HepG2 (cell line): ENCODE data around the gene NOL12. TPM values are rescaled to one million over a fixed set of nuclear protein-coding genes. Genes with fewer than 3 reads are reported as not detected.

ENCODE experiments used
- AHR ChIP-seq: IDR thresholded peaks from 2 replicates; pipeline ENCODE4 v1.6.1; 2018; ENCODE audit warnings: missing genetic modification reagents, missing compliant biosample characterization
- ARNT ChIP-seq: fragments of 450-650 bp; IDR thresholded peaks from 2 replicates; pipeline ENCODE4 v1.6.1; 2017
- CREB1 ChIP-seq, 2 experiments: fragments of 450-650 bp in 1 of 2; IDR thresholded peaks; 2 replicates each; pipeline ENCODE4 v1.6.1; 2016 to 2017; ENCODE audit warnings: control low read depth in 1 of 2, mild to moderate bottlenecking in 1 of 2, missing compliant biosample characterization in 1 of 2, missing genetic modification characterization in 1 of 2
- GATAD2A ChIP-seq: IDR thresholded peaks from 2 replicates; pipeline ENCODE4 v1.6.1; 2016
- KLF16 ChIP-seq, 2 experiments: sonication (generic) in 1 of 2; formaldehyde crosslinking in 1 of 2; IDR thresholded peaks; 2 replicates each; pipeline versions ENCODE4 v1.6.1 to v1.8.0; 2016 to 2023; ENCODE audit warnings: missing genetic modification reagents in 2 of 2, missing compliant biosample characterization in 1 of 2
- KMT2B ChIP-seq: IDR thresholded peaks from 2 replicates; pipeline ENCODE4 v1.6.1; 2016; ENCODE audit warnings: missing genetic modification reagents, missing compliant biosample characterization
- MBNL3 ChIP-seq: fragments of 250-450 bp; sonication (Bioruptor Pico); conservative IDR thresholded peaks from 2 replicates; pipeline ENCODE4 v1.8.0; 2022; ENCODE audit warnings: mild to moderate bottlenecking, inconsistent platforms
- PAWR ChIP-seq: sonication (generic); formaldehyde crosslinking; IDR thresholded peaks from 2 replicates; pipeline ENCODE4 v1.4.0; 2020; ENCODE audit warnings: missing genetic modification reagents, mild to moderate bottlenecking, borderline replicate concordance
- PHF21A ChIP-seq: sonication (generic); formaldehyde crosslinking; IDR thresholded peaks from 2 replicates; pipeline ENCODE4 v1.5.0; 2020; ENCODE audit warnings: mild to moderate bottlenecking, missing genetic modification reagents
- PRPF4 ChIP-seq: fragments of 200-400 bp; formaldehyde crosslinking; IDR thresholded peaks from 2 replicates; pipeline ENCODE4 v1.6.1; 2016; ENCODE audit warnings: low read length, low read depth; ENCODE audit not compliant: poor library complexity, severe bottlenecking
- SNAI1 ChIP-seq: sonication (generic); formaldehyde crosslinking; IDR thresholded peaks from 2 replicates; pipeline ENCODE4 v1.5.0; 2020; ENCODE audit warnings: mild to moderate bottlenecking, missing genetic modification reagents, borderline replicate concordance
- THAP9 ChIP-seq: sonication (generic); formaldehyde crosslinking; IDR thresholded peaks from 2 replicates; pipeline ENCODE4; 2020; ENCODE audit warnings: missing genetic modification reagents, mild to moderate bottlenecking, borderline replicate concordance
- U2AF2 ChIP-seq: fragments of 200-400 bp; formaldehyde crosslinking; IDR thresholded peaks from 2 replicates; pipeline ENCODE4 v1.6.1; 2017; ENCODE audit warnings: low read depth, mild to moderate bottlenecking, low read length
- ZNF10 ChIP-seq: sonication (generic); formaldehyde crosslinking; IDR thresholded peaks from 2 replicates; pipeline ENCODE4 v1.4.0; 2020; ENCODE audit warnings: mild to moderate bottlenecking, low read depth, missing genetic modification reagents, borderline replicate concordance
- ZNF235 ChIP-seq: sonication (generic); formaldehyde crosslinking; IDR thresholded peaks from 2 replicates; pipeline ENCODE4 v1.8.1; 2023; ENCODE audit warnings: mild to moderate bottlenecking, missing genetic modification reagents, borderline replicate concordance
- ZNF577 ChIP-seq: sonication (generic); formaldehyde crosslinking; IDR thresholded peaks from 2 replicates; pipeline ENCODE4 v1.4.0; 2020; ENCODE audit warnings: mild to moderate bottlenecking, low read depth, missing genetic modification reagents, borderline replicate concordance
- ZNF674 ChIP-seq: sonication (generic); formaldehyde crosslinking; IDR thresholded peaks from 2 replicates; pipeline ENCODE4 v1.5.0; 2020; ENCODE audit warnings: low read depth, mild to moderate bottlenecking, missing genetic modification reagents
- ZNF713 ChIP-seq: sonication (generic); formaldehyde crosslinking; IDR thresholded peaks from 2 replicates; pipeline ENCODE4 v1.4.0; 2020; ENCODE audit warnings: mild to moderate bottlenecking, missing genetic modification reagents
- polyA plus RNA-seq, 8 experiments: library from polyadenylated mRNA; depleted of rRNA in 3 of 8; stranded (reverse) in 7 of 8; unstranded in 1 of 8; fragments of >200 nt; fragmentation: Illumina TruSeq in 4 of 8; extraction: Trizol in 4 of 8; gene quantifications; 2 replicates each; pipeline versions ENCODE4 v1.2.1 to v1.2.3, GENCODE V29; 2011 to 2016; ENCODE audit warnings: low read depth in 4 of 8, missing spikeins in 1 of 8, mixed read lengths in 1 of 8; ENCODE audit not compliant: insufficient read depth in 1 of 8
- total RNA-seq, 5 experiments: library from RNA; depleted of rRNA; stranded (reverse); fragments of >200 nt; fragmentation: Illumina TruSeq; extraction: Trizol; gene quantifications; 2 replicates each; pipeline ENCODE4 v1.2.3, GENCODE V29; 2016; ENCODE audit warnings: low read depth in 1 of 5
- TF ChIP-seq, protein P1 (sequence below): sonication (generic); formaldehyde crosslinking; IDR thresholded peaks from 2 replicates; pipeline ENCODE4 v1.5.1; 2020; ENCODE audit warnings: missing genetic modification reagents, mild to moderate bottlenecking, borderline replicate concordance
- TF ChIP-seq, protein P2 (sequence below): sonication (generic); formaldehyde crosslinking; IDR thresholded peaks from 2 replicates; pipeline ENCODE4 v1.5.0; 2020; ENCODE audit warnings: mild to moderate bottlenecking, missing genetic modification reagents, borderline replicate concordance

The NOL12 gene
- total and polyA plus RNA-seq, 2 of the 13 experiments (the other 11 are each of a cell fraction or from before 2014, with no cell fraction given), result 14.3 to 31.4 TPM

DNA sequence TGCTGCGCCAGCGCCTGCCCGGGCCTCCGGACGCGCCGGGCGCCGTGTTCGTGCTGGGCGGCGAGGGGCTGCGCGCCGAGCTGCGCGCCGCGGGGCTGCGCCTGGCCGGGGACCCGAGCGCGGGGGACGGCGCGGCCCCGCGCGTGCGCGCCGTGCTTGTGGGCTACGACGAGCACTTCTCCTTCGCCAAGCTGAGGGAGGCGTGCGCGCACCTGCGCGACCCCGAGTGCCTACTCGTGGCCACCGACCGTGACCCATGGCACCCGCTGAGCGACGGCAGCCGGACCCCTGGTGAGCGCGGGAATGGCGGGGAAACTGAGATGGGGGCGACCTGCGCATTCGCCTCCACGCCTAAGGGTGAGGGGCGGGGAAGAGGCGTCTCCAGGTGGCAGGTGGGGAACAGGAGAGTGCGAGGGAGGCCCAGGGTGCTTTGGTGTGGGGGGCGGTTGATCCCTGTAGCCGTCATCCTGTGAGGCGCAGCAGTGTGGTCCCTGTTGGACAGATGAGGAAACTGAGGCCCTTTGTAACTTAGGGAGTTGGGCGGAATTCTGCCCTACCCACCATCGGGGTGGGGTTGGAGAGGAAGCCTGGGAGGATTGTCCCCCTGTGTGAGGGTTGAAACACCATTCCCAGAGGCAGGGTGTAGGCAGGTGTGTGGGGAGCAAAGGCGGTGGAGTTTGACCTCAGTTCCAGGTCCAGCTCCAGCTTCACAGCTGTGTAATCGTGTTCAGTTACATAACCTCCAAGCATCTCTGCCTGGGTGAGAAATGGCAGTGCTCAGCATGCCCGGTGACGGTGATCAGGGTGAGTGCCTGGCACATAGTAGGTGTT lies 26.9 kb upstream of the NOL12 start (continued):
- TF ChIP-seq ZNF577 (no peak), AHR (CRISPR knock-in tag) (no peak), PHF21A (CRISPR knock-in tag) (peak; percentile 60), SNAI1 (CRISPR knock-in tag) (peak; percentile 76; the same call in 1 of the 2 replicates), KMT2B (CRISPR knock-in tag) (no peak; the same call in 1 of the 2 replicates), MBNL3 (no peak), U2AF2 (no peak), ZNF10 (CRISPR knock-in tag) (no peak), PAWR (CRISPR knock-in tag) (no peak), KLF16 (CRISPR knock-in tag; IDR thresholded peaks at IDR 0.05) (peak in 1 of 2 experiments; percentile 64; a peak in 2 of 4 replicates), ARNT (no peak), GATAD2A (CRISPR knock-in tag) (peak; percentile 81), ZNF674 (CRISPR knock-in tag) (no peak), THAP9 (no peak; the same call in 1 of the 2 replicates), PRPF4 (no peak), ZNF713 (CRISPR knock-in tag) (no peak), CREB1 (IDR thresholded peaks at IDR 0.05) (no peak), CREB1 (CRISPR knock-in tag; IDR thresholded peaks at IDR 0.05) (no peak), ZNF235 (0 out of 2 replicates have a peak, but pooled peaks have one; percentile 11)
- TF ChIP-seq, protein P1, sequence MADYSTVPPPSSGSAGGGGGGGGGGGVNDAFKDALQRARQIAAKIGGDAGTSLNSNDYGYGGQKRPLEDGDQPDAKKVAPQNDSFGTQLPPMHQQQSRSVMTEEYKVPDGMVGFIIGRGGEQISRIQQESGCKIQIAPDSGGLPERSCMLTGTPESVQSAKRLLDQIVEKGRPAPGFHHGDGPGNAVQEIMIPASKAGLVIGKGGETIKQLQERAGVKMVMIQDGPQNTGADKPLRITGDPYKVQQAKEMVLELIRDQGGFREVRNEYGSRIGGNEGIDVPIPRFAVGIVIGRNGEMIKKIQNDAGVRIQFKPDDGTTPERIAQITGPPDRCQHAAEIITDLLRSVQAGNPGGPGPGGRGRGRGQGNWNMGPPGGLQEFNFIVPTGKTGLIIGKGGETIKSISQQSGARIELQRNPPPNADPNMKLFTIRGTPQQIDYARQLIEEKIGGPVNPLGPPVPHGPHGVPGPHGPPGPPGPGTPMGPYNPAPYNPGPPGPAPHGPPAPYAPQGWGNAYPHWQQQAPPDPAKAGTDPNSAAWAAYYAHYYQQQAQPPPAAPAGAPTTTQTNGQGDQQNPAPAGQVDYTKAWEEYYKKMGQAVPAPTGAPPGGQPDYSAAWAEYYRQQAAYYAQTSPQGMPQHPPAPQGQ (CRISPR knock-in tag), result peak; percentile 64; the same call in 1 of the 2 replicates
- TF ChIP-seq, protein P2, sequence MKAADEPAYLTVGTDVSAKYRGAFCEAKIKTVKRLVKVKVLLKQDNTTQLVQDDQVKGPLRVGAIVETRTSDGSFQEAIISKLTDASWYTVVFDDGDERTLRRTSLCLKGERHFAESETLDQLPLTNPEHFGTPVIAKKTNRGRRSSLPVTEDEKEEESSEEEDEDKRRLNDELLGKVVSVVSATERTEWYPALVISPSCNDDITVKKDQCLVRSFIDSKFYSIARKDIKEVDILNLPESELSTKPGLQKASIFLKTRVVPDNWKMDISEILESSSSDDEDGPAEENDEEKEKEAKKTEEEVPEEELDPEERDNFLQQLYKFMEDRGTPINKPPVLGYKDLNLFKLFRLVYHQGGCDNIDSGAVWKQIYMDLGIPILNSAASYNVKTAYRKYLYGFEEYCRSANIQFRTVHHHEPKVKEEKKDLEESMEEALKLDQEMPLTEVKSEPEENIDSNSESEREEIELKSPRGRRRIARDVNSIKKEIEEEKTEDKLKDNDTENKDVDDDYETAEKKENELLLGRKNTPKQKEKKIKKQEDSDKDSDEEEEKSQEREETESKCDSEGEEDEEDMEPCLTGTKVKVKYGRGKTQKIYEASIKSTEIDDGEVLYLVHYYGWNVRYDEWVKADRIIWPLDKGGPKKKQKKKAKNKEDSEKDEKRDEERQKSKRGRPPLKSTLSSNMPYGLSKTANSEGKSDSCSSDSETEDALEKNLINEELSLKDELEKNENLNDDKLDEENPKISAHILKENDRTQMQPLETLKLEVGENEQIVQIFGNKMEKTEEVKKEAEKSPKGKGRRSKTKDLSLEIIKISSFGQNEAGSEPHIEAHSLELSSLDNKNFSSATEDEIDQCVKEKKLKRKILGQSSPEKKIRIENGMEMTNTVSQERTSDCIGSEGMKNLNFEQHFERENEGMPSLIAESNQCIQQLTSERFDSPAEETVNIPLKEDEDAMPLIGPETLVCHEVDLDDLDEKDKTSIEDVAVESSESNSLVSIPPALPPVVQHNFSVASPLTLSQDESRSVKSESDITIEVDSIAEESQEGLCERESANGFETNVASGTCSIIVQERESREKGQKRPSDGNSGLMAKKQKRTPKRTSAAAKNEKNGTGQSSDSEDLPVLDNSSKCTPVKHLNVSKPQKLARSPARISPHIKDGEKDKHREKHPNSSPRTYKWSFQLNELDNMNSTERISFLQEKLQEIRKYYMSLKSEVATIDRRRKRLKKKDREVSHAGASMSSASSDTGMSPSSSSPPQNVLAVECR (CRISPR knock-in tag), result peak; percentile 92; the same call in 1 of the 2 replicates
